ENCODE measurements around the gene SARS2. TPM values are rescaled to one million over a fixed set of nuclear protein-coding genes. Genes with fewer than 3 reads are reported as not detected.

The SARS2 gene
- total RNA-seq, 2 experiments from 2014 or later, result 43.4 to 48.6 TPM

DNA sequence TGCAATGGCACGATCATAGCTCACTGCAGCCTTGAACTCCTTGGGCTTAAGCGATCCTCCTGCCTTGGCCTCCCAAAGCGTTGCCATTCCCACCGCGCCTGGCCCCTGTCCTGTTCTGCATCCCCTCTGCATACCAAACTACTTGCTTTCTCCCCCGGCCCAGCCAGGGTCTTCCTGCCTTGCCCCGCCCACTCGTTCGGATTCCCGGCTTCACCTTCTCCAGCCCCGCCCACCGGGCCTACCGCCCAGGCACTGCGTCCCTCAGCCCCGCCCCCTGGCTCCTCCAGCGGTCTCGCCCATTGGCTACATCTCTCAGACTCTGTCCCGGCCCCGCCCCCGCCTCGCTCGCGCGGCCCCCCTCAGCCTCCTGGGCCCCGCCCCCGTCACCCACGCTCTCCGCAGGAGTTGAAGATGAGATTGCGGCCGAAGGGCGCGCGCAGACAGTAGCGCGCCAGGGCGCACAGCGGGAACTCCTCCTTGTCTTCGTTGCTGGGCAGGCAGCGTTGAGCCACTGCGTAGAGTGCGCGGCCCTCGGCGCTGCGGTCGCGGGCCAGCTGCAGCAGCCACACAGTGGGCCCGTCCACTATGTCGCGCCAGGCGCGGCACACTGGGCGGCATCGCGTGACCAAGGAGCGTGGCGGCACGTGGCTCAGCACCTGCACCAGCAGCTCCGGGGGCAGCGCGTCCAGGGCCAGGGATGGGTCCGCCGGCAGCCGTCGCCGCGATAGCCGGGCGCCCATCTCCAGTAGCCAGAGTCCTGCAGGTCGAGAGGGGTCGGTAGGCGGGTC lies 19.2 kb upstream of the SARS2 start:
- DNase-seq (peak; percentile 93), ATAC-seq (peak; percentile 95)
- intact Hi-C loops (cut with micrococcal nuclease), result no loop called here
- Mint-ChIP-seq H3K4me3 (peak overlapping the region; percentile 50), H3K27ac (no peak overlapping the region), H3K9me3 (no peaks in the 10 kb centered on the region), H3K27me3 (peaks cover 25% of the 10 kb centered on the region), H3K36me3 (ENCODE audit: low read depth) (no peaks in the 10 kb centered on the region), H3K4me1 (ENCODE audit: low read depth) (peaks cover 11% of the 10 kb centered on the region)
- ChIA-PET POLR2A (no interaction called here), CTCF (interaction anchor here (1.0 kb wide), 1 partner anchor 19 kb away, joined by 3 read pairs; the partner anchor contains the start of genes MRPS12 and SARS2)
- TF ChIP-seq, protein P1, sequence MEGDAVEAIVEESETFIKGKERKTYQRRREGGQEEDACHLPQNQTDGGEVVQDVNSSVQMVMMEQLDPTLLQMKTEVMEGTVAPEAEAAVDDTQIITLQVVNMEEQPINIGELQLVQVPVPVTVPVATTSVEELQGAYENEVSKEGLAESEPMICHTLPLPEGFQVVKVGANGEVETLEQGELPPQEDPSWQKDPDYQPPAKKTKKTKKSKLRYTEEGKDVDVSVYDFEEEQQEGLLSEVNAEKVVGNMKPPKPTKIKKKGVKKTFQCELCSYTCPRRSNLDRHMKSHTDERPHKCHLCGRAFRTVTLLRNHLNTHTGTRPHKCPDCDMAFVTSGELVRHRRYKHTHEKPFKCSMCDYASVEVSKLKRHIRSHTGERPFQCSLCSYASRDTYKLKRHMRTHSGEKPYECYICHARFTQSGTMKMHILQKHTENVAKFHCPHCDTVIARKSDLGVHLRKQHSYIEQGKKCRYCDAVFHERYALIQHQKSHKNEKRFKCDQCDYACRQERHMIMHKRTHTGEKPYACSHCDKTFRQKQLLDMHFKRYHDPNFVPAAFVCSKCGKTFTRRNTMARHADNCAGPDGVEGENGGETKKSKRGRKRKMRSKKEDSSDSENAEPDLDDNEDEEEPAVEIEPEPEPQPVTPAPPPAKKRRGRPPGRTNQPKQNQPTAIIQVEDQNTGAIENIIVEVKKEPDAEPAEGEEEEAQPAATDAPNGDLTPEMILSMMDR (IDR thresholded peaks at IDR 0.05), result no peak

DNA sequence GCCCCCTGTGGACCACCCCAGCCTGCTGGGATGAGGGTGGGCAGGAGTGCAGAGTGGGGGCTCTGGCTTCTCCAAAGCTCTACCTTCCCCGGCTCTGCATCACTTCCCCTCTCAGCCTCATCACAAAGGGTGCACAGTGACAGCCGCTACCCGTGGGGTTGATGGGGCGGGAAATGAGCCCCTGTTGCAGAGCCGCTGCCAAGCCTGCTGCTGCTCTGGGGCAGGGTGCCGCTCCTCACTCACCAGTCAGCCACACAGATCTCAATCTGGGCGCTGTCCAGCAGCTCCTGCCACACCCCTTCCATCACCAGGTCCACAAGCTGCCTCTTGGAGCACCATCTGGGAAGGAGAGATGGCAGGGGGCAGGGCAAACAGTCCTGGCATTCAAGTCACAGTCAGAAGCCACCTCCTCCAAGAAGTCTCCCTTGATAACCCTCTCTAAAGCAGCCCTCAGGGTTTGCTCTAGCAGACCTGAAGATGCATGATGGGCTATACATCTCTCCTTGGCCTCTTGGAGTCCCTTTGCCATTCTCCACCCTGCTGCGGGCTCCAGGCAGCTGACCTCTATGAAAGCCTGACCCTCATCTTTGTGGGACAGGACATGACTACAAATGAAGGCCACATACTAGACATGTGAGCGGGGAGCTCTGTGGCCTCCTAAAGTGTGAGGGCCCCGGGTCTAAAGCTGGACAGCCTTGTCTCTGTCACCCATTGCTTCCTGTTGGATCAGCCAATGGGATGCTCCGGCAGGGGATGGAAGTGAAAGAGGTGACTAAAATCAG lies 15.9 kb upstream of the SARS2 start:
- Mint-ChIP-seq H3K27ac (no peak overlapping the region), H3K9me3 (no peaks in the 10 kb centered on the region), H3K4me1 (ENCODE audit: low read depth) (peaks cover 8% of the 10 kb centered on the region), H3K27me3 (peaks cover 9% of the 10 kb centered on the region), H3K36me3 (ENCODE audit: low read depth) (no peaks in the 10 kb centered on the region), H3K4me3 (no peak overlapping the region)
- DNase-seq (no peak), ATAC-seq (no peak)
- ChIA-PET POLR2A (interaction anchor here (0.6 kb wide), 2 partner anchors 512 to 1199 kb away, joined by 3 to 5 read pairs; no protein-coding TSS in a partner anchor), CTCF (no interaction called here)
- TF ChIP-seq, protein P1 (IDR thresholded peaks at IDR 0.05), result no peak
- intact Hi-C loops (cut with micrococcal nuclease), result no loop called here

DNA sequence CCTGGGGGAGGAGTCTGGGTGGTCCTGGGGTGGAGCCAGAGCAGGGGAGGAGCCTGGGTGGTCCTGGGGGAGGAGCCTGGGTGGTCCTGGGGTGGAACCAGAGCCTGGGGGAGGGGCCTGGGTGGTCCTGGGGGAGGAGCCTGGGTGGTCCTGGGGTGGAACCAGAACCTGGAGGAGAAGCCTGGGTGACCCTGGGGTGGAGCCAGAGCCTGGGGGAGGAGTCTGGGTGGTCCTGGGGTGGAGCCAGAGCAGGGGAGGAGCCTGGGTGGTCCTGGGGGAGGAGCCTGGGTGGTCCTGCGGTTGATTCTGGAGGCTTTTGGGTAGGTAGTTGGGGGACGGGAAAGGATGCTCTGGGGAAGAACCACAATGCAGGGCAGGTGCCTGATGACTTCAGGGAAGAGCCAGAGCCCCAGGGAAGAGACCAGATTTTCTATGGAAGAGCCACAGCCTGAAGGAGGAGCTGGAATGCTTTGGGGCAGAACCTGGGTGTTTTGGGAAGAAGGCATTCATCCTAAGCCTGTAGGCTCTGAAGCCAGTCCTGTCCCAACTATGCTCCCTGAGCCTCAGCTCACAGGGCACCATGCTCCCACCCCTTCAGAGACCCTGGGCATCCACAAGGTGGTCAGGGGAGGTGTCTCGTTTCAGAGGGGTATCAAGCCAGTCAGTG lies 15.1 kb upstream of the SARS2 start:
- peaks cover 8% of the 10 kb centered on the region for H3K4me1 Mint-ChIP-seq (ENCODE audit: low read depth)
- peaks cover 7% of the 10 kb centered on the region for H3K27me3 Mint-ChIP-seq
- no peaks in the 10 kb centered on the region for H3K36me3 Mint-ChIP-seq (ENCODE audit: low read depth)
- no peak for DNase-seq
- no peak overlapping the region for H3K4me3 Mint-ChIP-seq
- ChIA-PET CTCF (no interaction called here), POLR2A (interaction anchor here (0.6 kb wide), 1 partner anchor 511 kb away, joined by 3 read pairs; no protein-coding TSS in a partner anchor)
- H3K27ac Mint-ChIP-seq, result no peak overlapping the region
- peak; percentile 14 for ATAC-seq
- no peaks in the 10 kb centered on the region for H3K9me3 Mint-ChIP-seq
- intact Hi-C loops (cut with micrococcal nuclease), result no loop called here
- TF ChIP-seq, protein P1 (IDR thresholded peaks at IDR 0.05), result no peak

DNA sequence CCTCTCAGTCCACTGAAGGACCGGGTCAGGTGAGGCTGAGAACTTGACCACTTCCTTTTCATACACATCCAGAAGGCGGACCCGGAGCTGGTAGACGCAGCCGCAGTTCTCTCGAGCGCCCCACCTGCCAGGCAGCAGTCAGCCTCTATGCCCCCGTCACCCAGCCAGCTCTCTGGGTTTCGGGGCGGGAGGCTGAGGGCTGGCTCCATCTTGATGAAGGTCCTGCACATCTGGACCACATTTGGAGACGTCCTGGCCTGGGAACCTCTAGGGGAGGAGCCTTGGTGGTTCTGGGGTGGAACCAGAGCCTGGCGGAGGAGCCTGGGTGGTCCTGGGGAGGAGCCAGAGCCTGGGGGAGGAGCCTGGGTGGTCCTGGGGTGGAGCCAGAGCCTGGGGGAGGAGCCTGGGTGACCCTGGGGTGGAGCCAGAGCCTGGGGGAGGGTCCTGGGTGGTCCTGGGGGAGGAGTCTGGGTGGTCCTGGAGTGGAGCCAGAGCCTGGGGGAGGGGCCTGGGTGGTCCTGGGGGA lies 14.5 kb upstream of the SARS2 start:
- Mint-ChIP-seq H3K4me1 (ENCODE audit: low read depth) (peaks cover 6% of the 10 kb centered on the region), H3K27ac (no peak overlapping the region), H3K4me3 (no peak overlapping the region), H3K36me3 (ENCODE audit: low read depth) (no peaks in the 10 kb centered on the region), H3K27me3 (peaks cover 5% of the 10 kb centered on the region), H3K9me3 (no peaks in the 10 kb centered on the region)
- intact Hi-C loops (cut with micrococcal nuclease), result no loop called here
- TF ChIP-seq, protein P1 (IDR thresholded peaks at IDR 0.05), result no peak
- POLR2A ChIA-PET, result interaction anchor here (0.6 kb wide), 1 partner anchor 14 kb away, joined by 3 read pairs; no protein-coding TSS in a partner anchor
- CTCF ChIA-PET, result no interaction called here
- no peak for DNase-seq
- no peak for ATAC-seq
